Measurements from ENCODE around the gene PARP6.

GRCh38 chr15:72319985-72320671, 47.8 kb upstream of the PARP6 start, which contains the start of gene CELF6:
- no peak for TF ChIP-seq EZH2phosphoT487 (IDR thresholded peaks at IDR 0.05; ENCODE audit: insufficient read depth, low read depth)
- no peak for TF ChIP-seq EZH2 (IDR thresholded peaks at IDR 0.05; ENCODE audit: insufficient read depth, poor library complexity, severe bottlenecking)
